Brain microvascular endothelial cell (primary cell): ENCODE results near the gene PEX12.

Source experiments
- DNase-seq: peaks from one replicate; pipeline ENCODE4 v3.0.0-alpha.2; 2020
- H3K27ac ChIP-seq: fragments of 250-450 bp; sonication (Bioruptor Pico); 2 replicates; pipeline ENCODE4 v1.5.1; 2020; ENCODE audit warnings: mild to moderate bottlenecking, moderate library complexity
- H3K27me3 ChIP-seq: fragments of 250-450 bp; sonication (Bioruptor Pico); replicated peaks from 2 replicates; pipeline ENCODE4 v1.5.1; 2020; ENCODE audit warnings: mild to moderate bottlenecking
- H3K36me3 ChIP-seq: fragments of 250-450 bp; sonication (Bioruptor Pico); replicated peaks from 2 replicates; pipeline ENCODE4 v1.5.1; 2020; ENCODE audit warnings: mild to moderate bottlenecking
- H3K4me3 ChIP-seq: 2 replicates; pipeline ENCODE4 v1.5.1; 2011; ENCODE audit warnings: low read depth, mild to moderate bottlenecking, control low read depth, low read length, moderate library complexity
- in situ Hi-C: cut with HindIII; loops from 2 replicates; pipeline ENCODE4 v1.10.0; 2017; ENCODE audit warnings: low sequenced_read_pairs, low pct_ligation_motif_present
- TF ChIP-seq, protein P1 (sequence below): IDR thresholded peaks from 2 replicates; pipeline ENCODE4 v1.5.1; 2011; ENCODE audit warnings: low read depth, mild to moderate bottlenecking, moderate library complexity, low read length, control low read depth, inconsistent platforms; ENCODE audit errors: missing control alignments

Gene PEX12

DNA sequence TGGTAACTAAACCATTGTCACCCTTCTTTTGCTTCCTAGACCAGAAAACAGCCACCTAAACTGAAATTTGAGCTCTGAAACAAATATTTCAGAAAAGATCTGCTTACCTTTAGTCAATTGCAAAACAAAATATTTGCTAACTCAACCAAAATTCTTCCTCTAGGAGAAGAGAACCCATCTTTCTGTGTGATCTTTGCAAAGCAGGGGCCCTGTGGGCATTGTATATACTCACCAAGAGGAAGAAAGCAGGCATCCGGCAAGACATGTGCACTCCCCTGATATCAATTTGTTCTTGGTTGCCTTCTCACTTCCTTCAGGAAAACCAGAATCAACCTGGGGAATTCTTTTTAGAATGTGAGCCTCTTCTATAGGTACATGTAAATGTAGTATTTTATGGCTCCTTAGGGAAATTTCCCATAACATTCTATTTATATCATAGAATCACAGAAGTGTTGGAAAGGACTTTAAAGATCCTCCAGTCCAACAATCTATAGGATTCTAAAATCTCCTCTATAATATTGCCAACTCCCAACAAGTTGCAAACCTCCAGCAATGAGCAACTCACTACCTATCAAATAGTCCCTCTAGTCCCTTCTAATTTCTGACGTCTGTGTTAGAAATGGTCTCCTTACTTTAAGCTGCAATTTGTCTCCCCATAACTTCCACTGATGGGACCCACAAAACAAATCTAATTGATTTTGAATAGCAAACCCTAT, 18.7 kb downstream of the PEX12 start:
- DNase-seq = no peak
- Histone ChIP-seq H3K27me3 (peaks cover 8% of the 10 kb centered on the region), H3K36me3 (no peaks in the 10 kb centered on the region), H3K27ac (no peak overlapping the region), H3K4me3 (no peak overlapping the region)
- in situ Hi-C loops = no loop called here
- TF ChIP-seq, protein P1, sequence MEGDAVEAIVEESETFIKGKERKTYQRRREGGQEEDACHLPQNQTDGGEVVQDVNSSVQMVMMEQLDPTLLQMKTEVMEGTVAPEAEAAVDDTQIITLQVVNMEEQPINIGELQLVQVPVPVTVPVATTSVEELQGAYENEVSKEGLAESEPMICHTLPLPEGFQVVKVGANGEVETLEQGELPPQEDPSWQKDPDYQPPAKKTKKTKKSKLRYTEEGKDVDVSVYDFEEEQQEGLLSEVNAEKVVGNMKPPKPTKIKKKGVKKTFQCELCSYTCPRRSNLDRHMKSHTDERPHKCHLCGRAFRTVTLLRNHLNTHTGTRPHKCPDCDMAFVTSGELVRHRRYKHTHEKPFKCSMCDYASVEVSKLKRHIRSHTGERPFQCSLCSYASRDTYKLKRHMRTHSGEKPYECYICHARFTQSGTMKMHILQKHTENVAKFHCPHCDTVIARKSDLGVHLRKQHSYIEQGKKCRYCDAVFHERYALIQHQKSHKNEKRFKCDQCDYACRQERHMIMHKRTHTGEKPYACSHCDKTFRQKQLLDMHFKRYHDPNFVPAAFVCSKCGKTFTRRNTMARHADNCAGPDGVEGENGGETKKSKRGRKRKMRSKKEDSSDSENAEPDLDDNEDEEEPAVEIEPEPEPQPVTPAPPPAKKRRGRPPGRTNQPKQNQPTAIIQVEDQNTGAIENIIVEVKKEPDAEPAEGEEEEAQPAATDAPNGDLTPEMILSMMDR = no peak

DNA sequence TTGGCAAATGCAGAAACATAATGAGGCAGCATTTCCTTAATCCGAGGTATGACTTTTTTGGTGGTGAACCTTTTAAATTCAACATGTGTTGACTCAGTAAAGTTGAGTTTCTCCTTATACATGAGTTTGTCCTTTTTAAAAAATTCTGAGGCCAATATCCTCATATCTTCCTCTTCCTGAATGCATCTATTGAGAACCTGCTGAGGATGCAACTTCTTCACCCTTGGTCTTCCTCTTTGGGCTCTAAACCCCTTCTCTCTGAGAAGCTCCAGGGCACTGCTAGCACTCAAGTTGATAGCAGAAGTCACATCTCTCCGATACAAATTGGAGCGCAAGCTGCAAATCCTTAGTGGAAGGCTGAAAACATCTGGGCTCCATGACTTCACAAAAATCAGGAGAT, 21.0 kb downstream of the PEX12 start:
- no peak for DNase-seq
- no peak overlapping the region for H3K4me3 ChIP-seq
- H3K27ac ChIP-seq = no peak overlapping the region
- H3K27me3 ChIP-seq = peaks cover 13% of the 10 kb centered on the region
- TF ChIP-seq, protein P1 = no peak
- H3K36me3 ChIP-seq = no peaks in the 10 kb centered on the region
- in situ Hi-C loops = no loop called here

DNA sequence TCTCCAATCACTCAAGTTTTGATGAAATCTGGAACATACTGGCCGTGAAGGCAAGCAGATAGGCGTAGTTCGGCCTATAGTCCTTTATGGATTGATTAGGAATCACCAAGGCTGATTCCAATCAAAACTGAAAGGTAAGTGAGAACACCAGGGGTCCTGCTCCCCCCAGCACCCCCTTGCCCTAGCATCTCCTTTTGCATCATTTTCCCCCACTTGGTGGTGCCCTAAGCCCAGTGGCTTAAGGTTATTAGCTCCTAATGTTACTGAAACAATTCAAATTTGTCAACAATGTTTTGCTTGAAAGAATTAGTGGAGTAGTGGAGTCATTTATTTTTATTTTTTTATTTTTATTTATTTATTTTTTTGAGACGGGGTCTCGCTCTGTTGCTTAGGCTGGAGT, 22.7 kb downstream of the PEX12 start:
- DNase-seq = no peak
- TF ChIP-seq, protein P1 = peak; percentile 32
- in situ Hi-C loops = no loop called here

DNA sequence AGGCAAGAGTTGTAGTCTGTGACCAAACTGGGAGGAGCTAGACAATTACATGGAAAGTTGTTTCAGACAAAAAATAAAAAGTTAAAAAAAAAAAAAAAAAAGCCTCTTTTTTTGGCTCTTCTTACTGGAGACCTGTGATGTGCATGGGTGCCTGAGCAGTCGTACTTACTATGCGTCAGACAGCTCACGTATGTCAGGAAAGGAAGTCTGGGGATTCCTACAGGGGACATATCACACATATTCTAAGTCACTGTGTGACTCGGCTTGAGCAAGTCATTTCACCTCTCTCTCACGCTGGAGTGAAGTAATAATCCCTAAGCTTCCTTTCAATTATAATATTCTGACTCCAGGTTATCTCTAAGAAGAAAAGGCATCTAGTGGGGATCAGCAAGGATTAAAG, 23.7 kb downstream of the PEX12 start:
- TF ChIP-seq, protein P1 = no peak
- in situ Hi-C loops = no loop called here

More for the DNA sequence above, 22.7 kb downstream of the PEX12 start:
- H3K27ac ChIP-seq = no peak overlapping the region
- H3K36me3 ChIP-seq = no peaks in the 10 kb centered on the region
- H3K27me3 ChIP-seq = peaks cover 13% of the 10 kb centered on the region
- H3K4me3 ChIP-seq = no peak overlapping the region

DNA sequence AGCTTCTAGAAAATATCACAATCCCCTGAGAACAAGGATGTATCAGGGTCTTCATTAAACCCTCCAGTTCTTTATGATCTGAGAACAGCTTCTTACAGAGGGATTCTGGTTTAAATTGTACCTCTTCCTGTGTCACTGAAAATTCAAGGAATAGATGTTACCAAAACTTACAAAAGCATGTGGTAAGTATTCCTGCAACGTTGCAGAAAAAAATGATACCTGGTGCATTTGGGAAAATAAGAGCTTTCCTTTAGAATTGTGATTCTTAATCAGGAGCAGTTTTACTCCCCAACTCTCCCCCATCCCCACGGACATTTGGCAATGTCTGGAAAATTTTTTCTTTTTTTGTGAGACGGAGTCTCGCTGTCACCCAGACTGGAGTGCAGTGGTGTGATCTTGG, 25.1 kb downstream of the PEX12 start:
- peaks cover 15% of the 10 kb centered on the region for H3K27me3 ChIP-seq
- H3K36me3 ChIP-seq = no peaks in the 10 kb centered on the region
- DNase-seq = no peak
- H3K4me3 ChIP-seq = no peak overlapping the region
- in situ Hi-C loops = no loop called here
- H3K27ac ChIP-seq = no peak overlapping the region
- TF ChIP-seq, protein P1 = no peak

More for the DNA sequence above, 23.7 kb downstream of the PEX12 start:
- DNase-seq = no peak
- Histone ChIP-seq H3K27ac (no peak overlapping the region), H3K36me3 (no peaks in the 10 kb centered on the region), H3K4me3 (no peak overlapping the region), H3K27me3 (peaks cover 13% of the 10 kb centered on the region)

DNA sequence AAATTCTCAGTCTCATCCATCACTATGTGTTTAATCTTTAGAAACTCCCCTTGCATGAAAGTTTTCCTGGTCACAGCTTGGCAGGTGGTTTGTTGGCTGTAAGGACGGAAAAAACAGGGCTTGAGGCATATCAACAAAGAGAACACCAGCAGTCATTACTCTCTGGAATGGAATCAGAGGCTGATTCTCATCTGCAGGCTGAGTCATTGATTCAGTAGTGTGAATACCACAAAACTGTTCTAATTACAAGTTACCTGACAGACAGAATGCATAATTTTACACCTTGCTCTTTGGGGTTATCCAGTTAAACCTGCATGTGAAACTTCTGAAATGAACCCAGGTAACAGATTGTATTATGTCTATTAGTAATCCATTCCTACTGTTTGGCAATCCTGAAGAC, 29.4 kb downstream of the PEX12 start:
- no peak for DNase-seq
- Histone ChIP-seq H3K27ac (no peak overlapping the region), H3K4me3 (no peak overlapping the region), H3K36me3 (no peaks in the 10 kb centered on the region), H3K27me3 (peaks cover 8% of the 10 kb centered on the region)
- in situ Hi-C loops = loop anchor here (25.0 kb wide), 1 partner anchor 237 kb away; no protein-coding TSS in a partner anchor
- TF ChIP-seq, protein P1 = no peak
